Measurements from ENCODE around the gene MOB3B.

- no peak for TF ChIP-seq POLR2A (IDR thresholded peaks at IDR 0.05)
- TF ChIP-seq, protein P1, sequence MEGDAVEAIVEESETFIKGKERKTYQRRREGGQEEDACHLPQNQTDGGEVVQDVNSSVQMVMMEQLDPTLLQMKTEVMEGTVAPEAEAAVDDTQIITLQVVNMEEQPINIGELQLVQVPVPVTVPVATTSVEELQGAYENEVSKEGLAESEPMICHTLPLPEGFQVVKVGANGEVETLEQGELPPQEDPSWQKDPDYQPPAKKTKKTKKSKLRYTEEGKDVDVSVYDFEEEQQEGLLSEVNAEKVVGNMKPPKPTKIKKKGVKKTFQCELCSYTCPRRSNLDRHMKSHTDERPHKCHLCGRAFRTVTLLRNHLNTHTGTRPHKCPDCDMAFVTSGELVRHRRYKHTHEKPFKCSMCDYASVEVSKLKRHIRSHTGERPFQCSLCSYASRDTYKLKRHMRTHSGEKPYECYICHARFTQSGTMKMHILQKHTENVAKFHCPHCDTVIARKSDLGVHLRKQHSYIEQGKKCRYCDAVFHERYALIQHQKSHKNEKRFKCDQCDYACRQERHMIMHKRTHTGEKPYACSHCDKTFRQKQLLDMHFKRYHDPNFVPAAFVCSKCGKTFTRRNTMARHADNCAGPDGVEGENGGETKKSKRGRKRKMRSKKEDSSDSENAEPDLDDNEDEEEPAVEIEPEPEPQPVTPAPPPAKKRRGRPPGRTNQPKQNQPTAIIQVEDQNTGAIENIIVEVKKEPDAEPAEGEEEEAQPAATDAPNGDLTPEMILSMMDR (IDR thresholded peaks at IDR 0.05) = no peak
Observed at GRCh38 chr9:27437652-27438373, 91.8 kb downstream of the MOB3B start.
